OCI-LY1 (cell line): ENCODE results near the gene SLC22A4.

Experiments used
- CTCF ChIP-seq: fragments of 200-600 bp; sonication (generic), shearing (Covaris generic); IDR thresholded peaks from 2 replicates; pipeline ENCODE4 v1.5.1; 2017; ENCODE audit warnings: mild to moderate bottlenecking, antibody characterized with exemption, low read length, moderate library complexity, mixed read lengths
- EZH2 ChIP-seq: fragments of 200-600 bp; sonication (generic), shearing (Covaris generic); IDR thresholded peaks from 2 replicates; pipeline ENCODE4 v1.8.0; 2017; ENCODE audit warnings: borderline replicate concordance, mixed run types, mild to moderate bottlenecking, antibody characterized with exemption, low read length, moderate library complexity, mixed read lengths

DNA sequence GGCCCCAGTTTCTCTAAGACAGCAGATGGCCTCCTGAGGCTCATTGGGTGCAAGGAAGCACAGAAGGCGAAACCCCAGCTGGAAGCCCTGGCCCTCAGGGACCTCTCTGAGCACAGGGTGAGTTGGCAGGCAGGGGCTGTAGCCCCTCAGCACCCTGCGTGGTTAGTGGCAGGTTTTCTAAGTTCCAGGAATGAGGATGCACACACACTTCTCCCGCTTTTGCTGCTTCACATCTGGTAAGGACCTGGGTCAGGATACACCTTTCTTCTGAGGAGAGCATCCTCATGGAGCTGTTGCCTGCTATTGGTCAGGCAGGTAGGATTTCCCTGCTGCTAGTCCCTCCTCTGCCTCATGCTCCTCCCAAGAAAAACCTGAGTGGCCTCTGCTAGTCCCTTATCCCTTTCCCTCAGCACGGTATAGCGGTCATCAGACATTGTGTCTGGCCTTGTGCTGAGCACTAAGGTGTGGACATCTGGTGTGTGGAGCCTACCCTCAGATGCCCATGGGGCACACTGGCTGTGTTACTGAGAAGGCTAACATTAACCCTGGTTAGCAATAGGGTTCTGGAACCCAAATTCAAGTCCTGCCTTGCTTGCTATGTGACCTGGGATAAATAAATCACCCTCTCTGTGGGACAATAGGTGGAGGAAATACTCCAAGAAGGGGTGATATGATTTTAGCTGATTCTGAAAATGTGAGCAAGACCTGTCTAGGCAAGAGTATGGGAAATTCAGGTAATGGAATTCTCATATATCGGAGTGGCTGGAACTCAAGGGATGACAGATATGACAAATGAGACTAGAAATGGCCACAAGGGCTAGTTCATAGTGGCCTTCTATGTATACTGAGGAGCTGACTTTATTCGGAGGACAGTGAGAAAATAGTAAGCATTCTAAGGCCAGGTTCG is 1.6 kb downstream of the SLC22A4 start:
- TF ChIP-seq CTCF: no peak
- TF ChIP-seq EZH2: no peak
